ENCODE measurements around the gene DISC1. TPM values are rescaled to one million over a fixed set of nuclear protein-coding genes. Genes with fewer than 3 reads are reported as not detected.
"Not testable (repeated sequence)": the region's sequence is repeated elsewhere in the genome, so short reads cannot be mapped to it uniquely, and the experiment has no call there.

Gene DISC1
- total RNA-seq, 2 experiments from 2014 or later, result 4.4 to 14.4 TPM

DNA sequence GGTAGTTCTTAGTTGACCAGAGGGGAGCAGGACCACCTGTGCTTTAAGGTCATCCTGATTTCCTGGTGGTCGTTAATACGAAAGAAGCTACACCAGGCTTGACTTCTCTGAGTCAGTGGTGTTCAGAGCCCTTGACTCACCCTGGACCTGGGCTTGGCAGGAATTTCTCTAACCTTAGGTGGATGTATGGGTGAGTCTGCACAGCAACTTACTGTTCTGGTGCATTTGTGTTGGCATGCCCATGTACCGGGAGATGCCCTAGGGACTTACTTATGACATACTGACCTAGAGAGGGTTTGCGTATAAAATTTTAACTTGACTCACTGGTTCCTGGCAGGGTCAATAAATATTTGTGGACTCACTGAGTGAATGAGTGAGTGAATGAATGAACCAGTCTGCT lies 304.6 kb downstream of the DISC1 start:
- Mint-ChIP-seq H3K4me3 (no peak overlapping the region), H3K9me3 (ENCODE audit: low read depth) (peaks cover 5% of the 10 kb centered on the region), H3K27me3 (no peaks in the 10 kb centered on the region), H3K36me3 (peaks cover 2% of the 10 kb centered on the region), H3K27ac (no peak overlapping the region), H3K4me1 (no peaks in the 10 kb centered on the region)
- DNase-seq, result no peak
- CTCF ChIA-PET, result interaction anchor here (1.4 to 3.0 kb wide), 4 partner anchors 12 to 63 kb away, joined by 5 to 12 read pairs (median 8); no protein-coding TSS in a partner anchor
- ATAC-seq, result no peak

DNA sequence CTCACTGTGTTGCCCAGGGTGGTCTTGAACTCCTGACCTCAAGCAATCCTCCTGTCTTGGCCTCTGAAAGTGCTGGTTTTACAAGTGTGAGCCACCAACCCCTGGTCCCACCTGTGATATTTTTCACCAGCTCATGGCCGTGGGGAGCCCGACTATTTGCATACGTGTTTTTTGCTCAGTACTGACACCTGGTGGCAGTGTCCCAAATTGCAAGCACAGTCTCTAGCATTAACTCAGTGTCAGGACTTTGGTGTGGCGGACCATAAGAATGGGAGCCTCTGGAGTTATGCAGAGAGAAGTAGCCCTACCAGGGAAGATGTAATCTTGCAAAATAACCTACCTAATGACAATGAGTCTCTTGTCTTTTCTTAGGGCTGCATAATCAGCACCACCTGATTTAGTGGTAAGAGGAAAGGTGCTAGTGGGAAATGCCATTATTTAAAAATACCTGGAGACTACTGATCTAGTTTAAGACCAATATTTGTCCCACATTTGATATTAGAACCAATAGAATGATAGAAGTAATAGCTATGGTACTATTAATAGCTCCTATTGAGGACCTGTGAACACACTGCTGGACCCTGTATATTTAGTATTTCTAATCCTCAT lies 305.4 kb downstream of the DISC1 start:
- DNase-seq, result no peak
- Mint-ChIP-seq H3K4me3 (no peak overlapping the region), H3K27ac (no peak overlapping the region), H3K9me3 (ENCODE audit: low read depth) (peaks cover 5% of the 10 kb centered on the region), H3K27me3 (no peaks in the 10 kb centered on the region), H3K4me1 (no peaks in the 10 kb centered on the region), H3K36me3 (peaks cover 2% of the 10 kb centered on the region)
- CTCF ChIA-PET, result interaction anchor here (1.0 to 3.0 kb wide), 6 partner anchors 9 to 64 kb away, joined by 3 to 12 read pairs (median 6); no protein-coding TSS in a partner anchor
- ATAC-seq, result no peak

- CTCF ChIA-PET, result interaction anchor here (0.9 kb wide), 1 partner anchor 14 kb away, joined by 3 read pairs; no protein-coding TSS in a partner anchor
- no peak for ATAC-seq
- H3K27me3 Mint-ChIP-seq, result no peaks in the 10 kb centered on the region
- DNase-seq, result no peak
- H3K27ac Mint-ChIP-seq, result no peak overlapping the region
- no peak overlapping the region for H3K4me3 Mint-ChIP-seq
- no peaks in the 10 kb centered on the region for H3K4me1 Mint-ChIP-seq
- peaks cover 5% of the 10 kb centered on the region for H3K9me3 Mint-ChIP-seq (ENCODE audit: low read depth)
- H3K36me3 Mint-ChIP-seq, result peaks cover 2% of the 10 kb centered on the region
Measured at GRCh38 chr1:231933711-231934626, 307.4 kb downstream of the DISC1 start.

DNA sequence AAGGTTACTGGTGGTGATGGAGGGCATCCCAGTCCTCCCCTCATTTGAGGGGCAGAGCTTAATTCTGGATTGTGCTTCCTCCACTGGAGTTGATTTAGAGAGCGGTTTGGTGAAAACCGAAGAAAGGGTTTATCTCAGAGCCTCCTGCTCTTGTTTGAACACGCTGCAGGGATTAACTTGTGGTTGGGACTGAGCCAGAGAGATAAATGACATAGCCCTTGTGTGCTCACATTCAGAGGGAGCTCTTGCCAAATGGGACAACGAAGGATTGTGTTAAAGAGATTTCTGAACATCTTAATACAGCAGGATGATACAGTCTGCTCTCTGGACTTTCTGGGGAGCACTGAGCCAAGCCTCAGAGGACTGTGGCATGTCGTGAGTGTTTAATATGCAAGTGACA lies 308.2 kb downstream of the DISC1 start:
- Mint-ChIP-seq H3K27me3 (no peaks in the 10 kb centered on the region), H3K9me3 (ENCODE audit: low read depth) (peaks cover 5% of the 10 kb centered on the region), H3K27ac (no peak overlapping the region), H3K36me3 (peaks cover 2% of the 10 kb centered on the region), H3K4me1 (no peaks in the 10 kb centered on the region), H3K4me3 (no peak overlapping the region)
- no peak for ATAC-seq
- CTCF ChIA-PET, result interaction anchor here (0.9 kb wide), 1 partner anchor 15 kb away, joined by 3 read pairs; no protein-coding TSS in a partner anchor
- no peak for DNase-seq

DNA sequence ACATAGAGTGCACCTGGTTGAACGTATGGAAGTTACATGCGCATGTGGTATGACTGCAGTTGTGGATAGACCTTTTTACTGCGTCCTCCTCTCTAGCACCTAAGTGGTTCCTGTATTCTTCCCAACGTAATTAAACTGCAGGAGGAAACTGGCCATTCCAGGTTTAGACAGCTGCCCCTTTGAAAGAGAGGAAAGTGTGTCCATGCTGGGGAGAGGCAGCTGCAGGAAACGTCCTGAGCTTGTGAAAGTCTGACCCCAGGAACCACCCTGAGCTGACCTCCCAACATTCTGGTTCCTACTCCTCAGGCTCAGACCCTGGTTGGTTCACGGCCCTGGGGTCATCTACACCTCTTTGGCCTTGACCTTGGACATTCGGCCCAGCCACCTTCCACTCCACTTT lies 309.3 kb downstream of the DISC1 start:
- no peak overlapping the region for H3K27ac Mint-ChIP-seq
- H3K36me3 Mint-ChIP-seq, result peaks cover 2% of the 10 kb centered on the region
- peaks cover 5% of the 10 kb centered on the region for H3K9me3 Mint-ChIP-seq (ENCODE audit: low read depth)
- no peak overlapping the region for H3K4me3 Mint-ChIP-seq
- DNase-seq (no peak), ATAC-seq (no peak)
- H3K4me1 Mint-ChIP-seq, result no peaks in the 10 kb centered on the region
- no peaks in the 10 kb centered on the region for H3K27me3 Mint-ChIP-seq
- CTCF ChIA-PET, result no interaction called here

DNA sequence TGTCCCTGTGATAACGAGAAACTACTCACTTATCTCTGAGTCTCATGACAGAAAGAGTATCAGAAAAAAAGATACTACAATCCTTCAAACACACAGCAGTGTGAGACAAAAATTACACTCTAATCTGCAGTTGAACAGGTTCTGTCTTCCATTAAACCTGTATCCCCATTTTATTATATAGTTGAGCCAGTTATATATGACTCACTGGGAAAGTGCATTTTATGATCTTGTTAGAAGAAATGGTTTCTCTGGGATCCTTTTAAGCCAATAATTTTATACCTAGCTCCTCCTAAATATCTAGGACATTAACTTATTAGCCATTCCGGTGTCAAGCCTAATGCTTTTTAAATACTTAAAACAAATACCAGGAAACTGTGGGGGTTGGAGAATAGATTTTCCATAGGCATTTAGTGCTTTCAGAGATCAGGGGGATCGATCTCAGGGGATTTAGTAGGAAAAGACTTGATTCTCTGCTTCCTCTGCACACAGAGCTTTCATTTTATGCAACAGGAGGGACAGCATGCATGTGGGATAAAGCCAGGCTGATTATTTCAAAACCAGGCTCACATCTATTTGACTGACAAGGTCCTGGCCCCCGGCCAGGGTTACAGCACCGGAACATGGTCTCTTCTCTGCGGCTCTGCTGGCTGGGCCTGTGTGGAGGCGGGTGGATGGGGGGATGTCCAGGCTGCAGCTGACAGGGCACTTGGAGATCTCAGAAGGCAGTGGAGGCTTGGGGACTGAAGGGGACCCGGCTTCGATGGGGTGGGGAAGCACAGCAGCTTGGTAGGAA lies 310.6 kb downstream of the DISC1 start:
- no peak for ATAC-seq
- peaks cover 2% of the 10 kb centered on the region for H3K36me3 Mint-ChIP-seq
- H3K27me3 Mint-ChIP-seq, result no peaks in the 10 kb centered on the region

DNA sequence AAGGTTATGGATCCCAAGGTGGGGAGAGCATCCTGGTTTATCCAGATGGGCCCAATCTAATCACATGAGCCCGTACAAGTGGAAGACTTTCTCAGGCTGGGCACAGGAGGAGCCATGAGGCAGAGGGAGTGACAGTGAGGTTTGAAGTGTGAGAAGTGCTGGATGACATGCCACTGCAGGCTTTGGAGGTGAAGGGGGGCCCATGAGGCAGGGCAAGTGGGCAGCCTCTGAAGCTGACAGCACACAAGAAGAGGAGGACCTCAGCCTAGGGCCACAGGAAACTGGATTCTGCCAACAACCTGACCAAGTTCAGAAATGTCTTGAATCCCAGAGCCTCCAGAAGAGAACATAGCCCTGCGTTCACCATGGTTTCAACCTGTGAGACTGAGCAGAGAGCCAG lies 311.6 kb downstream of the DISC1 start:
- Mint-ChIP-seq H3K36me3 (peaks cover 2% of the 10 kb centered on the region), H3K27me3 (no peaks in the 10 kb centered on the region), H3K9me3 (ENCODE audit: low read depth) (peaks cover 2% of the 10 kb centered on the region)

More for the DNA sequence above, 310.6 kb downstream of the DISC1 start:
- no peak overlapping the region for H3K4me3 Mint-ChIP-seq
- H3K4me1 Mint-ChIP-seq, result no peaks in the 10 kb centered on the region
- DNase-seq, result no peak
- CTCF ChIA-PET, result no interaction called here
- H3K9me3 Mint-ChIP-seq (ENCODE audit: low read depth), result peaks cover 2% of the 10 kb centered on the region
- no peak overlapping the region for H3K27ac Mint-ChIP-seq

GRCh38 chr1:231938711-231939110 lies 312.1 kb downstream of the DISC1 start:
- Mint-ChIP-seq H3K4me3 (no peak overlapping the region), H3K27me3 (no peaks in the 10 kb centered on the region), H3K4me1 (no peaks in the 10 kb centered on the region), H3K27ac (no peak overlapping the region), H3K36me3 (no peaks in the 10 kb centered on the region), H3K9me3 (ENCODE audit: low read depth) (no peaks in the 10 kb centered on the region)
- ATAC-seq (no peak), DNase-seq (no peak)
- CTCF ChIA-PET, result interaction anchor here (1.0 kb wide), 1 partner anchor 70 kb away, joined by 3 read pairs; no protein-coding TSS in a partner anchor

More for the DNA sequence above, 311.6 kb downstream of the DISC1 start:
- no peak overlapping the region for H3K4me3 Mint-ChIP-seq
- H3K4me1 Mint-ChIP-seq, result no peaks in the 10 kb centered on the region
- DNase-seq (no peak), ATAC-seq (no peak)
- CTCF ChIA-PET, result no interaction called here
- no peak overlapping the region for H3K27ac Mint-ChIP-seq

- DNase-seq (no peak), ATAC-seq (no peak)
- H3K4me1 Mint-ChIP-seq, result no peaks in the 10 kb centered on the region
- no peaks in the 10 kb centered on the region for H3K36me3 Mint-ChIP-seq
- no peaks in the 10 kb centered on the region for H3K9me3 Mint-ChIP-seq (ENCODE audit: low read depth)
- CTCF ChIA-PET, result interaction anchor here (1.0 kb wide), 1 partner anchor 70 kb away, joined by 3 read pairs; no protein-coding TSS in a partner anchor
- no peaks in the 10 kb centered on the region for H3K27me3 Mint-ChIP-seq
- H3K4me3 Mint-ChIP-seq, result no peak overlapping the region
- no peak overlapping the region for H3K27ac Mint-ChIP-seq
Measured at GRCh38 chr1:231939118-231939517, 312.5 kb downstream of the DISC1 start.

DNA sequence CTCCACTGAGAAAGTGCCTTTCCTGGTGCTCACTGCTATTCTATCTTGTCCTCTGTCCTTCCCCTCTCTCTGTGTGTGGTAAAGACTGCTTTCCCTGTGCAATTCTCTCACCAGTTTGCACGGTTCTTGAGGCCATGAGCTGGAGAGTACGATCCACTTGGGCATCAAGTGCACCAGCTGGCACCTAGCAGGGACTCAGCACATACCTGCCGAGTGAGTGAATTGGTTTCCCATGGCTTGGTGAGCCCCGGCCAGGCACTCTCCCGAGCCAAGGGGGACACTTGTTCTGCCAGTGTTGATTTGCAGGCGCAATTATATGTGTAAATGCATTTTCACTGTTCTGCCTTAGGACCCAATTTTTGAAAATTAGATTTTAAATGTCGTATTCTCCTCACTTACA lies 313.5 kb downstream of the DISC1 start:
- DNase-seq (no peak), ATAC-seq (no peak)
- H3K4me3 Mint-ChIP-seq, result no peak overlapping the region
- CTCF ChIA-PET, result no interaction called here
- H3K36me3 Mint-ChIP-seq, result peaks cover 2% of the 10 kb centered on the region
- no peaks in the 10 kb centered on the region for H3K9me3 Mint-ChIP-seq (ENCODE audit: low read depth)
- H3K4me1 Mint-ChIP-seq, result no peaks in the 10 kb centered on the region
- H3K27ac Mint-ChIP-seq, result no peak overlapping the region
- H3K27me3 Mint-ChIP-seq, result no peaks in the 10 kb centered on the region

DNA sequence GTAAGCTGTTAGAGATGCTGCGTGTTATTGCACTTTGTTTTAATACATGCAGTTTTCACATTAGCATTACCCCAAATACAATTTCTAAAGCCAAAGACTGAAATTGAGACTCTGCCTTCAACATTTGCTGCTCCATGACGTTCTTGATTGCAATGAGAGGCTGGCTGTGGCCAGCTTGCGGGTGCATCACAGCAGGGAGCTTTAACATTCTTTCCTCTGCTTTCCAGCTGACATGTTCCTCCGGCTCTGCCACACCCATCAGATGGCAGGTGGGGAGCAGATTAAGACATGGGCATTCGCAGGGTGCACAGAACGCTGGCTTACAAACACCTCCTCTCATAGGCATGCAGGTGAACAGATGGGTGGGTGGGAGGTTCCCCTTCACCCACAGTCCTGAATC lies 314.1 kb downstream of the DISC1 start:
- no peak overlapping the region for H3K4me3 Mint-ChIP-seq
- H3K4me1 Mint-ChIP-seq, result no peaks in the 10 kb centered on the region
- no peak overlapping the region for H3K27ac Mint-ChIP-seq
- peaks cover 2% of the 10 kb centered on the region for H3K36me3 Mint-ChIP-seq
- CTCF ChIA-PET, result no interaction called here
- no peaks in the 10 kb centered on the region for H3K9me3 Mint-ChIP-seq (ENCODE audit: low read depth)
- no peak for DNase-seq
- no peak for ATAC-seq
- no peaks in the 10 kb centered on the region for H3K27me3 Mint-ChIP-seq

DNA sequence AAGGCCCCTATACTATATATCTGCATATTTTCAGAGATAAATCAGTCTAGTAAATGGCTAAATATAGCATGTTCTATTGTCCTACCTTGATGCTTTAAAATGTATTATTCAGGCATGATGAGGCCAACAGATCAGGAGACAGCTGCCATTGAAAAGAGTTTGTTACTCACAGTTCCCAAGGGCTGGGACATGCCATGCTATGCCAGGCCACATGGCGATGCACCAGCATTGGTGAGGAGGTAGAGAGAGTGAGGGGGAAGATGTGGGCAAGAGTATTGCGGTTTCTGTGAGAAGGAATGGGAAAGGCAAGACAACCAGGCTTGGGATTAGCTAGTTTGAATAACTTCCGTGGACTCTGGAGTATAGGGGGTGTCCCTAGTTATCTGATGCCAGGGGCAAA lies 316.5 kb downstream of the DISC1 start:
- H3K9me3 Mint-ChIP-seq (ENCODE audit: low read depth), result peaks cover 2% of the 10 kb centered on the region
- H3K36me3 Mint-ChIP-seq, result peaks cover 2% of the 10 kb centered on the region
- ATAC-seq (no peak), DNase-seq (no peak)
- H3K4me3 Mint-ChIP-seq, result no peak overlapping the region
- CTCF ChIA-PET, result interaction anchor here (2.5 kb wide), 1 partner anchor 11 kb away, joined by 12 read pairs; no protein-coding TSS in a partner anchor
- no peak overlapping the region for H3K27ac Mint-ChIP-seq
- H3K4me1 Mint-ChIP-seq, result no peaks in the 10 kb centered on the region
- no peaks in the 10 kb centered on the region for H3K27me3 Mint-ChIP-seq

GRCh38 chr1:231948102-231948501 lies 321.5 kb downstream of the DISC1 start:
- ATAC-seq; H3K4me1 Mint-ChIP-seq; H3K4me3 Mint-ChIP-seq; H3K27ac Mint-ChIP-seq; CTCF ChIA-PET; DNase-seq; H3K9me3 Mint-ChIP-seq (ENCODE audit: low read depth); H3K36me3 Mint-ChIP-seq; H3K27me3 Mint-ChIP-seq: not testable (repeated sequence)
